MCF 10A (cell line): ENCODE measurements around the gene SPTBN2. TPM values are rescaled to one million over a fixed set of nuclear protein-coding genes. Genes with fewer than 3 reads are reported as not detected.

Experiments
- BruUV-seq: library from RNA; stranded (reverse); fragments of 400-500 nt; replicated peaks from 2 replicates; lab custom pipeline; 2021; lab: Mats Ljungman, UMichigan
- CTCF ChIA-PET: fragments of 300-600 bp; sonication (Branson Sonifier 250); formaldehyde crosslinking; extraction: SDS; loops from one replicate; lab custom pipeline; 2021; ENCODE audit warnings: antibody characterized with exemption, inconsistent platforms; lab: Yijun Ruan, JAX
- POLR2A ChIA-PET: fragments of 300-600, 350-650 bp; sonication (Branson Sonifier 250); formaldehyde crosslinking; extraction: SDS; loops from one replicate; lab custom pipeline; 2020; ENCODE audit warnings: antibody characterized with exemption, inconsistent platforms; lab: Yijun Ruan, JAX
- DNase-seq: peaks from one replicate; pipeline ENCODE4 v3.0.0-alpha.2; 2018; ENCODE audit not compliant: unreplicated experiment
- H3K27ac Mint-ChIP-seq: one replicate; pipeline ENCODE4 v1.8.0; 2022; ENCODE audit warnings: mild to moderate bottlenecking, low read depth, mixed read lengths; ENCODE audit not compliant: unreplicated experiment
- H3K27me3 Mint-ChIP-seq: one replicate; pipeline ENCODE4 v1.8.0; 2022; ENCODE audit warnings: mixed read lengths; ENCODE audit not compliant: insufficient read depth, unreplicated experiment
- H3K36me3 Mint-ChIP-seq: one replicate; pipeline ENCODE4 v1.8.0; 2022; ENCODE audit warnings: mild to moderate bottlenecking, moderate library complexity, mixed read lengths; ENCODE audit not compliant: insufficient read depth, unreplicated experiment
- H3K4me1 Mint-ChIP-seq: one replicate; pipeline ENCODE4 v1.8.0; 2022; ENCODE audit warnings: mixed read lengths; ENCODE audit not compliant: insufficient read depth, unreplicated experiment
- H3K4me3 Mint-ChIP-seq: one replicate; pipeline ENCODE4 v1.8.0; 2022; ENCODE audit warnings: mild to moderate bottlenecking, moderate library complexity, mixed read lengths; ENCODE audit not compliant: unreplicated experiment
- H3K9me3 Mint-ChIP-seq: one replicate; pipeline ENCODE4 v1.8.0; 2022; ENCODE audit warnings: mixed read lengths; ENCODE audit not compliant: unreplicated experiment
- intact Hi-C: fragments of 100-400 bp; cut with micrococcal nuclease; formaldehyde crosslinking; loops from 2 replicates; pipeline ENCODE4 v1.14.1; 2022
- total RNA-seq: library from RNA; stranded (reverse); gene quantifications from 2 replicates; pipeline ENCODE4 v1.2.3, GENCODE V29; 2022
- TF ChIP-seq, protein P1 (sequence below): fragments of 200-600 bp; IDR thresholded peaks from one replicate; pipeline ENCODE4 v1.8.0; 2022; ENCODE audit warnings: antibody characterized with exemption, mild to moderate bottlenecking; ENCODE audit not compliant: unreplicated experiment

SPTBN2 gene
- total RNA-seq, 1 experiment from 2014 or later: 47.2 TPM

DNA sequence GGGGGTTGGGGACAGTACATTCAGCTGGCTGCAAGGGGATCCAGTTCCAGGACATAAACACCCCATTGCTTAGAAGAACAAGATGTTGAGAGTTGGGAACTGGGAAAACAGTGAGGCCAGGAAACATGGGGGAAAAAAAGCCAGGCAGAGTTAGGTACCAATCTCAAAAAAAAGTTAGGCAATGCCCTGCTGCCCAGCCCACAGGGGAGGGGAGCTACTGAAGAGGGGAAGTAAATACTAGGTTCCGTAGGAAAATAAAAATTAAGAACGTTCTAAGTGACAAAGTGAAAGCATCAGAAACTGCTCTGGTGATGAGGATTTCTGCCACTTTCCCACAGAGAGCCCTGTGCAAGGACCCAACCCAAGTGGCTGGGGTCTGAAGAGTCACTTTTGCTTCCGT lies 12.0 kb downstream of the SPTBN2 start:
- peaks cover 9% of the 10 kb centered on the region for H3K4me1 Mint-ChIP-seq
- no peak for DNase-seq
- no peak overlapping the region for H3K27ac Mint-ChIP-seq
- intact Hi-C loops: no loop called here
- H3K4me3 Mint-ChIP-seq: no peak overlapping the region
- ChIA-PET POLR2A (interaction anchor here (1.1 kb wide), 1 partner anchor 9 kb away, joined by 4 read pairs; no protein-coding TSS in a partner anchor), CTCF (interaction anchor here (0.6 kb wide), 1 partner anchor 52 kb away, joined by 3 read pairs; no protein-coding TSS in a partner anchor)
- H3K9me3 Mint-ChIP-seq: no peaks in the 10 kb centered on the region
- BruUV-seq: no TSS peak
- no peaks in the 10 kb centered on the region for H3K27me3 Mint-ChIP-seq
- peaks cover 39% of the 10 kb centered on the region for H3K36me3 Mint-ChIP-seq
- TF ChIP-seq, protein P1, sequence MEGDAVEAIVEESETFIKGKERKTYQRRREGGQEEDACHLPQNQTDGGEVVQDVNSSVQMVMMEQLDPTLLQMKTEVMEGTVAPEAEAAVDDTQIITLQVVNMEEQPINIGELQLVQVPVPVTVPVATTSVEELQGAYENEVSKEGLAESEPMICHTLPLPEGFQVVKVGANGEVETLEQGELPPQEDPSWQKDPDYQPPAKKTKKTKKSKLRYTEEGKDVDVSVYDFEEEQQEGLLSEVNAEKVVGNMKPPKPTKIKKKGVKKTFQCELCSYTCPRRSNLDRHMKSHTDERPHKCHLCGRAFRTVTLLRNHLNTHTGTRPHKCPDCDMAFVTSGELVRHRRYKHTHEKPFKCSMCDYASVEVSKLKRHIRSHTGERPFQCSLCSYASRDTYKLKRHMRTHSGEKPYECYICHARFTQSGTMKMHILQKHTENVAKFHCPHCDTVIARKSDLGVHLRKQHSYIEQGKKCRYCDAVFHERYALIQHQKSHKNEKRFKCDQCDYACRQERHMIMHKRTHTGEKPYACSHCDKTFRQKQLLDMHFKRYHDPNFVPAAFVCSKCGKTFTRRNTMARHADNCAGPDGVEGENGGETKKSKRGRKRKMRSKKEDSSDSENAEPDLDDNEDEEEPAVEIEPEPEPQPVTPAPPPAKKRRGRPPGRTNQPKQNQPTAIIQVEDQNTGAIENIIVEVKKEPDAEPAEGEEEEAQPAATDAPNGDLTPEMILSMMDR: no peak

DNA sequence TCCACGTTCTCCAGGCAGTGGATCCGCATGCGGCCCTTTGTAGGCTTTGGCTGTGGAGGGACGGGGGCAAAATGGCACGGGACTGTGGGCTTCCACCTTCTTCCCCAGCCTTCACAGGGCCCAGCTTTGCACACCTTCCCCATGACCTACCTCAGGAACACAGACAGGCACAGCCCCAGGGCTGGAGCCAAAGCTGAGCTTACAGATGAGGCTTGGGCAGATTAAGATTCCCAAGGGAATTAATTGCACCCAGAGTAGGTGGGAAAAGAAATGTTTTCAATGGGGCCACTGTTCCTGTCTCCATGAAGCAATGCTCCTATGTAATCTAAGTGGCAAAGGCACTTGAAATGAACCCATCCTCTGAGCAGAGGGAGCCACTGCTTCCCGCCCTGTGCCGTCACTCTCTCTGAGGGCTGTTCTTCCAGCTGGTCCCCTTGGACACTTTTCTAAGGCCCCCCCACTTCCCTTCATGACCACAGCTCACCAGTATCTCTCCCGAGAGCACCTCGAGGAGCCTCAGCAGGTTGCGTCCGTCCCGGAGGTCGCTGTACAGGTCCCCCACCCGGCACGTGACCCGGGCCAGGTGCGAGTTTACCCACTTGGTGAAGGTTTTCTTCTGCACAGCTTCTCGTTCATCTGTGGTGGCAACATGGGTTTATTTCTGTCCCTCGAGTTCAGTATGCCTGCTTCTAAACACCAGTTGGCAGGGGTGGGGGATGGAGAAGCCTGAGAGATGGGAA lies 13.5 kb downstream of the SPTBN2 start:
- Mint-ChIP-seq H3K4me3 (no peak overlapping the region), H3K27ac (no peak overlapping the region), H3K27me3 (no peaks in the 10 kb centered on the region), H3K36me3 (peaks cover 45% of the 10 kb centered on the region), H3K4me1 (peaks cover 5% of the 10 kb centered on the region), H3K9me3 (no peaks in the 10 kb centered on the region)
- no TSS peak for BruUV-seq
- DNase-seq: no peak
- intact Hi-C loops: no loop called here
- TF ChIP-seq, protein P1: no peak
- ChIA-PET POLR2A (interaction anchor here (0.9 kb wide), 1 partner anchor 33 kb away, joined by 4 read pairs; no protein-coding TSS in a partner anchor), CTCF (interaction anchor here (0.7 to 1.2 kb wide), 3 partner anchors 9 to 298 kb away, joined by 3 to 5 read pairs (median 3); no protein-coding TSS in a partner anchor)

DNA sequence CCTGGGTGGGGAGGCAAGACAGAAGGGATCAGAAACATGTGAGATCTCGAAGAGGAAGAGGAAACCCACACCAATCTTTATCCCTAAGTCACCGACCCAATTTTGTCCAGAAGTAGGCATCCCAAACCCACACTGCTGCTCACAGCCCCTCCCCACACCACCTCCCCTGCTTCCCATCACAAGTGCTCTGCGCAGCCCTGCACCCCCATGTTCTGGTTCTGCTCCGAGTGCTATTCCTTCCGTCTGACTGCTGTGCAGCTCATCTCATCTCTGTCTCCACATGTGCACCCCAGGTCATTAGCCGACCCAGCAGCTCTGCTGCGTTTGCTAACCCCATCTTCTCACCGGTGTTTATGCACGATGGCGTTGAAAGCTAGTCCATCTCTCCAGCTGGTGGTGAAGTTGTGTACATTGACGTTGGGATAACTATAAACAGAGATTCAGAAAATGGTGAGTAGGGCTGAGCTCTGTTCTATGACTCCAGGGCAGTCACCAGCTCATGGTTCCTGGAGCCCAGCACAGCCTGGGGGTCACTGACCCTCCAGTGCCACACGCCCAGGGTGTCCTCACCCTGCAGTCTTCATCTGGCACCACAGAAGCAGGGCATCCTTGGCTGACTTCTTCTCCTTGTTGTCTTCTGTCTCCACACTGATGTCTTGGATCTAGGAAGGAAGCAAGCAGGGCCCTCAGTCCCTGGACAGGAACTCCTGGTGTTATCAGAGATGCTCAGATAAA lies 15.1 kb downstream of the SPTBN2 start:
- TF ChIP-seq, protein P1: no peak
- Mint-ChIP-seq H3K27me3 (no peaks in the 10 kb centered on the region), H3K9me3 (no peaks in the 10 kb centered on the region), H3K4me3 (no peak overlapping the region), H3K4me1 (no peaks in the 10 kb centered on the region), H3K36me3 (peaks cover 38% of the 10 kb centered on the region), H3K27ac (no peak overlapping the region)
- intact Hi-C loops: no loop called here
- CTCF ChIA-PET: interaction anchor here (0.5 to 0.9 kb wide), 3 partner anchors 36 to 341 kb away, joined by 3 read pairs; no protein-coding TSS in a partner anchor
- POLR2A ChIA-PET: interaction anchor here (1.7 kb wide), 1 partner anchor 12 kb away, joined by 10 read pairs; no protein-coding TSS in a partner anchor
- no TSS peak for BruUV-seq
- no peak for DNase-seq

DNA sequence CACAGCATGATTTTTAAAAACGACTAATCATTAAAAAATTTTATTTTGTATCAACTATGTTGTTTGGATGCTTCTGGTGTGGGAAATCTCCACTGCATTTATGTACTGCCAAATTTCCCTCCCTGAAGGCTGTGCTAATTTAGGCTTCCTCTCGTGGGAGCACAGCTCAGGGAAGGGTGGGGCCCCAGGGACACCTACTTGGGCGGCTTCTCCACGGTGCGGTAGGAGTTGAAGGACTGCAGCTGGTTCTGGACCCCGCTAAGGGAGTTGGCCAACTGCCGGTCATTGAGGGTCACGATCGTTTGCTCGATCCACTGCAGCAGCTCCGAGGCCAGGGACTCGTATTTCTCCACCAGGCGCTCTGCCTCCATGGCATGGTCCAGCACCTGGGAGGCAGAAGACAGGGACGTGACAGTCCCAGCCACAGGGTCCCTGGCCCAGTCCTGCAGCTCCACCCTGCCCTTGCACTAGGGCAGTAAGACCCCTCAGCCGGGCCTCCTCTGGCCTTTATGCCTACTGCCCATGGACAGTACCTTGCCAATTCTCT lies 18.6 kb downstream of the SPTBN2 start:
- ChIA-PET POLR2A (interaction anchor here (0.5 to 1.3 kb wide), 4 partner anchors 17 to 169 kb away, joined by 3 to 4 read pairs (median 4); no protein-coding TSS in a partner anchor), CTCF (interaction anchor here (0.6 to 1.4 kb wide), 5 partner anchors 15 to 127 kb away, joined by 3 to 4 read pairs (median 4); no protein-coding TSS in a partner anchor)
- TF ChIP-seq, protein P1: no peak
- no peak overlapping the region for H3K27ac Mint-ChIP-seq
- H3K4me3 Mint-ChIP-seq: no peak overlapping the region
- no peaks in the 10 kb centered on the region for H3K9me3 Mint-ChIP-seq
- DNase-seq: no peak
- no peaks in the 10 kb centered on the region for H3K4me1 Mint-ChIP-seq
- intact Hi-C loops: no loop called here
- H3K27me3 Mint-ChIP-seq: no peaks in the 10 kb centered on the region
- no TSS peak for BruUV-seq
- peaks cover 54% of the 10 kb centered on the region for H3K36me3 Mint-ChIP-seq
